ENCODE results near the gene BRCC3. TPM values are rescaled to one million over a fixed set of nuclear protein-coding genes. Genes with fewer than 3 reads are reported as not detected.
"Not testable (repeated sequence)": the region's sequence is repeated elsewhere in the genome, so short reads cannot be mapped to it uniquely, and the experiment has no call there.

BRCC3 gene
- total RNA-seq, 1 donor from 2014 or later, result 20.5 TPM

- no peak for DNase-seq (ENCODE audit: low spot score)
These were observed 72.7 kb downstream of the BRCC3 start for GRCh38 chrX:155143959-155144548.

GRCh38 chrX:155144926-155145325 lies 73.6 kb downstream of the BRCC3 start:
- no peak for DNase-seq (ENCODE audit: low spot score)

GRCh38 chrX:155147612-155148011 lies 76.3 kb downstream of the BRCC3 start:
- not testable (repeated sequence) for DNase-seq (ENCODE audit: low spot score)

GRCh38 chrX:155148166-155148565 lies 76.9 kb downstream of the BRCC3 start:
- not testable (repeated sequence) for DNase-seq (ENCODE audit: low spot score)

- no peak for DNase-seq (ENCODE audit: low spot score)
These were observed 77.6 kb downstream of the BRCC3 start for GRCh38 chrX:155148724-155149537.

- no peak for DNase-seq (ENCODE audit: low spot score)
These were observed 98.6 kb downstream of the BRCC3 start for GRCh38 chrX:155169881-155170280.

Other genes with a start within 250 kb of the BRCC3 start
- not detected for gene SMIM9, start 236.8 kb upstream of the BRCC3 start, total RNA-seq
- 32.8 TPM for gene F8A1, start 185.2 kb upstream of the BRCC3 start, total RNA-seq
- 43.5 TPM for gene F8, start 48.8 kb upstream of the BRCC3 start, total RNA-seq
- gene FUNDC2, start 44.7 kb upstream of the BRCC3 start, total RNA-seq, result 116 TPM
- 6.8 TPM for gene CMC4, start 372 bp upstream of the BRCC3 start, total RNA-seq
- 26.3 TPM for gene MTCP1, start 372 bp upstream of the BRCC3 start, total RNA-seq
- gene VBP1, start 145.0 kb downstream of the BRCC3 start, total RNA-seq, result 32.3 TPM
- gene RAB39B, start 193.0 kb downstream of the BRCC3 start, total RNA-seq, result 0.13 TPM